H9 (cell line): ENCODE data around the gene CASP6. TPM values are rescaled to one million over a fixed set of nuclear protein-coding genes. Genes with fewer than 3 reads are reported as not detected.

Source experiments
- DNase-seq: peaks from one replicate; pipeline ENCODE4 v3.0.0-alpha.2; 2017
- H2AFZ ChIP-seq: one replicate; pipeline ENCODE4 v1.6.1; 2013; ENCODE audit warnings: mild to moderate bottlenecking, low read length, control low read depth, moderate library complexity
- H2AK5ac ChIP-seq: 2 replicates; pipeline ENCODE4 v1.6.1; 2013; ENCODE audit warnings: low read length, control low read depth, mixed read lengths; ENCODE audit not compliant: insufficient read length
- H2BK120ac ChIP-seq: one replicate; pipeline ENCODE4 v1.6.1; 2013; ENCODE audit warnings: low read depth, mild to moderate bottlenecking, low read length, control low read depth, inconsistent platforms; ENCODE audit not compliant: poor library complexity, severe bottlenecking
- H2BK12ac ChIP-seq: 2 replicates; pipeline ENCODE4 v1.6.1; 2013; ENCODE audit warnings: low read length, control low read depth, mixed read lengths, low read depth; ENCODE audit not compliant: insufficient read length
- H2BK15ac ChIP-seq: 2 replicates; pipeline ENCODE4 v1.6.1; 2013; ENCODE audit warnings: low read depth, low read length, control low read depth
- H2BK20ac ChIP-seq: one replicate; pipeline ENCODE4 v1.6.1; 2013; ENCODE audit warnings: low read depth, mild to moderate bottlenecking, low read length, control low read depth, inconsistent platforms; ENCODE audit not compliant: poor library complexity, severe bottlenecking
- H2BK5ac ChIP-seq: 2 replicates; pipeline ENCODE4 v1.6.1; 2013; ENCODE audit warnings: low read length, control low read depth, mixed read lengths; ENCODE audit not compliant: insufficient read length
- H3K14ac ChIP-seq: 2 replicates; pipeline ENCODE4 v1.6.1; 2013; ENCODE audit warnings: low read length, control low read depth; ENCODE audit not compliant: insufficient read depth
- H3K18ac ChIP-seq: 2 replicates; pipeline ENCODE4 v1.6.1; 2013; ENCODE audit warnings: low read depth, mild to moderate bottlenecking, mixed read lengths, low read length, control low read depth; ENCODE audit not compliant: insufficient read length
- H3K23ac ChIP-seq: 2 replicates; pipeline ENCODE4 v1.6.1; 2013; ENCODE audit warnings: low read length, control low read depth, mixed read lengths, low read depth; ENCODE audit not compliant: insufficient read length
- H3K23me2 ChIP-seq: 2 replicates; pipeline ENCODE4 v1.6.1; 2013; ENCODE audit warnings: low read depth, mild to moderate bottlenecking, mixed read lengths, low read length, control low read depth; ENCODE audit not compliant: insufficient read length, poor library complexity, severe bottlenecking
- H3K27ac ChIP-seq: 2 replicates; pipeline ENCODE4 v1.5.1; 2013; ENCODE audit warnings: low read length, control low read depth, mixed read lengths, low read depth; ENCODE audit not compliant: insufficient read length
- H3K27me3 ChIP-seq: 2 replicates; pipeline ENCODE4 v1.6.1; 2013; ENCODE audit warnings: low read length, control low read depth, inconsistent platforms; ENCODE audit not compliant: insufficient read depth
- H3K4ac ChIP-seq: 2 replicates; pipeline ENCODE4 v1.6.1; 2013; ENCODE audit warnings: low read depth, mild to moderate bottlenecking, control low read depth, inconsistent platforms, low read length, moderate library complexity
- H3K4me1 ChIP-seq: 2 replicates; pipeline ENCODE4 v1.6.1; 2013; ENCODE audit warnings: low read length, control low read depth, inconsistent platforms; ENCODE audit not compliant: insufficient read depth
- H3K4me2 ChIP-seq: 2 replicates; pipeline ENCODE4 v1.6.1; 2013; ENCODE audit warnings: low read length, control low read depth, mixed read lengths; ENCODE audit not compliant: insufficient read length, insufficient read depth
- H3K56ac ChIP-seq: 2 replicates; pipeline ENCODE4 v1.6.1; 2013; ENCODE audit warnings: low read depth, mild to moderate bottlenecking, mixed read lengths, low read length, control low read depth; ENCODE audit not compliant: insufficient read length
- H3K79me1 ChIP-seq: 2 replicates; pipeline ENCODE4 v1.6.1; 2013; ENCODE audit warnings: low read depth, mild to moderate bottlenecking, moderate library complexity, low read length, control low read depth, inconsistent platforms; ENCODE audit not compliant: insufficient read depth, poor library complexity, severe bottlenecking
- H3K79me2 ChIP-seq: 2 replicates; pipeline ENCODE4 v1.6.1; 2013; ENCODE audit warnings: low read length, control low read depth, inconsistent platforms; ENCODE audit not compliant: insufficient read depth
- H3K9ac ChIP-seq: 2 replicates; pipeline ENCODE4 v1.6.1; 2013; ENCODE audit warnings: low read length, control low read depth, mixed read lengths; ENCODE audit not compliant: insufficient read length; ENCODE audit errors: extremely low read depth
- H3K9me3 ChIP-seq: one replicate; pipeline ENCODE4 v1.6.1; 2013; ENCODE audit warnings: low read depth, low read length, inconsistent platforms; ENCODE audit not compliant: control insufficient read depth
- H3T11ph ChIP-seq: one replicate; pipeline ENCODE4 v1.6.1; 2013; ENCODE audit warnings: mild to moderate bottlenecking, low read length, control low read depth, inconsistent platforms
- H4K20me1 ChIP-seq: one replicate; pipeline ENCODE4 v1.6.1; 2013; ENCODE audit not compliant: control insufficient read depth, insufficient read length, insufficient read depth
- H4K5ac ChIP-seq: 2 replicates; pipeline ENCODE4 v1.6.1; 2013; ENCODE audit warnings: low read depth, mild to moderate bottlenecking, mixed read lengths, low read length, control low read depth; ENCODE audit not compliant: insufficient read length
- H4K8ac ChIP-seq: replicated peaks from 2 replicates; pipeline ENCODE4 v1.6.1; 2013; ENCODE audit warnings: low read length, control low read depth, mixed read lengths, low read depth; ENCODE audit not compliant: insufficient read length
- H4K91ac ChIP-seq: 2 replicates; pipeline ENCODE4 v1.6.1; 2013; ENCODE audit warnings: low read depth, mild to moderate bottlenecking, moderate library complexity, mixed read lengths, low read length, control low read depth; ENCODE audit not compliant: insufficient read length
- H3K27ac Mint-ChIP-seq, 3 experiments: 2 replicates in 2 of 3; 3 replicates in 1 of 3; pipeline ENCODE4 v1.8.0; 2020 to 2021; ENCODE audit warnings: mixed read lengths in 3 of 3, mild to moderate bottlenecking in 1 of 3, moderate library complexity in 1 of 3
- H3K27me3 Mint-ChIP-seq: 2 replicates; pipeline ENCODE4 v1.8.0; 2021; ENCODE audit warnings: low read depth, mild to moderate bottlenecking, moderate library complexity, mixed read lengths
- H3K36me3 Mint-ChIP-seq, 3 experiments: 2 replicates in 2 of 3; 3 replicates in 1 of 3; pipeline ENCODE4 v1.8.0; 2020 to 2021; ENCODE audit warnings: low read depth in 3 of 3, mixed read lengths in 3 of 3; ENCODE audit not compliant: insufficient read depth in 1 of 3
- H3K4me1 Mint-ChIP-seq, 2 experiments: 2 replicates each; pipeline ENCODE4 v1.8.0; 2020; ENCODE audit warnings: mixed read lengths in 2 of 2
- H3K4me3 Mint-ChIP-seq, 2 experiments: 2 replicates in 1 of 2; 3 replicates in 1 of 2; pipeline ENCODE4 v1.8.0; 2020 to 2021; ENCODE audit warnings: mild to moderate bottlenecking in 2 of 2, mixed read lengths in 2 of 2, moderate library complexity in 1 of 2
- H3K9me3 Mint-ChIP-seq, 2 experiments: 2 replicates in 1 of 2; 3 replicates in 1 of 2; pipeline ENCODE4 v1.8.0; 2020; ENCODE audit warnings: mild to moderate bottlenecking in 2 of 2, mixed read lengths in 2 of 2, moderate library complexity in 1 of 2
- CTCF ChIP-seq: fragments of 200-600 bp; sonication (generic); conservative IDR thresholded peaks from 3 replicates; pipeline ENCODE4 v1.8.0; 2021; ENCODE audit warnings: antibody characterized with exemption, mild to moderate bottlenecking
- WGBS: extraction: QIAGEN DNeasy Blood & Tissue Kit; methylation state at CpG from one replicate; pipeline ENCODE4 v1.1.7; 2013; ENCODE audit warnings: missing lambda C conversion rate, low lambda C conversion rate, mixed read lengths; ENCODE audit not compliant: insufficient read length; ENCODE audit errors: extremely low coverage; 5-methylcytosine and 5-hydroxymethylcytosine counted together
- total RNA-seq: library from RNA; stranded (reverse); gene quantifications from 2 replicates; pipeline ENCODE4 v1.2.1, GENCODE V29; 2021

CASP6 gene
- total RNA-seq, 1 experiment from 2014 or later: 25.2 TPM

- WGBS: no CpG with 5 or more reads among the region's 4 CpGs
- Histone ChIP-seq H3K27me3 (no peaks in the 10 kb centered on the region), H3K79me2 (no peaks in the 10 kb centered on the region), H3K79me1 (no peaks in the 10 kb centered on the region), H3K18ac (no peak overlapping the region), H2BK20ac (no peak overlapping the region), H3K4me1 (no peaks in the 10 kb centered on the region), H3K23ac (no peak overlapping the region), H4K91ac (no peak overlapping the region), H3K27ac (no peak overlapping the region), H3K56ac (no peak overlapping the region), H3K4me2 (no peak overlapping the region), H3K4ac (no peak overlapping the region), H2BK15ac (no peak overlapping the region), H4K8ac (no peak overlapping the region), H2BK5ac (no peak overlapping the region), H4K20me1 (no peaks in the 10 kb centered on the region), H3K9me3 (no peaks in the 10 kb centered on the region), H2AK5ac (no peak overlapping the region), H3K14ac (no peak overlapping the region), H3K23me2 (no peaks in the 10 kb centered on the region), H2AFZ (no peak overlapping the region), H2BK120ac (no peak overlapping the region), H3K9ac (no peak overlapping the region), H3T11ph (no peak overlapping the region), H4K5ac (no peak overlapping the region), H2BK12ac (no peak overlapping the region)
- no peak for TF ChIP-seq CTCF
- DNase-seq: no peak
- no peaks in the 10 kb centered on the region; the same call in 1 of the 2 replicates for H3K27me3 Mint-ChIP-seq
- no peaks in the 10 kb centered on the region for H3K9me3 Mint-ChIP-seq
- peaks cover 4 to 7% of the 10 kb centered on the region in 2 experiments; a peak in 2 of 4 replicates for H3K4me1 Mint-ChIP-seq
- H3K4me3 Mint-ChIP-seq: no peak overlapping the region
- H3K36me3 Mint-ChIP-seq: no peaks in the 10 kb centered on the region
- no peak overlapping the region for H3K27ac Mint-ChIP-seq
Observed at GRCh38 chr4:109750652-109751244, 47.5 kb upstream of the CASP6 start.
